HG03575 (cell line): ENCODE measurements around the gene CACNA1C.
"Not testable (repeated sequence)": the region's sequence is repeated elsewhere in the genome, so short reads cannot be mapped to it uniquely, and the experiment has no call there.

Source experiments
- ATAC-seq: cut with Tn5 transposase; IDR thresholded peaks from one replicate; pipeline ENCODE4 v1.9.1; 2021; ENCODE audit not compliant: unreplicated experiment, insufficient number of reproducible peaks, low FRiP score; ENCODE audit errors: extremely low read depth

Gene CACNA1C

GRCh38 chr12:2124466-2125023 is 71.8 kb downstream of the CACNA1C start:
- no peak for ATAC-seq

GRCh38 chr12:2125651-2126522 is 73.1 kb downstream of the CACNA1C start:
- ATAC-seq: no peak

GRCh38 chr12:2126676-2127406 is 74.1 kb downstream of the CACNA1C start:
- no peak for ATAC-seq

- ATAC-seq: no peak
These were observed 76.3 kb downstream of the CACNA1C start for GRCh38 chr12:2129076-2129475.

- not testable (repeated sequence) for ATAC-seq
These were observed 83.1 kb downstream of the CACNA1C start for GRCh38 chr12:2135661-2136418.

- ATAC-seq: no peak
These were observed 84.1 kb downstream of the CACNA1C start for GRCh38 chr12:2136901-2137300.

- no peak for ATAC-seq
These were observed 84.9 kb downstream of the CACNA1C start for GRCh38 chr12:2137711-2138110.

GRCh38 chr12:2138294-2138693 is 85.5 kb downstream of the CACNA1C start:
- ATAC-seq: no peak

- ATAC-seq: no peak
These were observed 86.1 kb downstream of the CACNA1C start for GRCh38 chr12:2138871-2139308.

- no peak for ATAC-seq
These were observed 86.9 kb downstream of the CACNA1C start for GRCh38 chr12:2139651-2140050.

GRCh38 chr12:2140858-2141519 is 88.2 kb downstream of the CACNA1C start:
- ATAC-seq: no peak

GRCh38 chr12:2142068-2142467 is 89.3 kb downstream of the CACNA1C start:
- ATAC-seq: no peak

- no peak for ATAC-seq
These were observed 92.2 kb downstream of the CACNA1C start for GRCh38 chr12:2144951-2145350.

GRCh38 chr12:2145433-2145998 is 92.7 kb downstream of the CACNA1C start:
- ATAC-seq: no peak

GRCh38 chr12:2147335-2147734 is 94.5 kb downstream of the CACNA1C start:
- ATAC-seq: no peak

GRCh38 chr12:2149091-2149490 is 96.3 kb downstream of the CACNA1C start:
- ATAC-seq: no peak

GRCh38 chr12:2150833-2151232 is 98.0 kb downstream of the CACNA1C start:
- ATAC-seq: no peak

- no peak for ATAC-seq
These were observed 98.6 kb downstream of the CACNA1C start for GRCh38 chr12:2151391-2151790.
